ENCODE results near the gene ATG7.

- TF ChIP-seq POLR2A (IDR thresholded peaks at IDR 0.05; ENCODE audit: low read depth, low read length): no peak
- no peak for TF ChIP-seq POLR2AphosphoS5 (IDR thresholded peaks at IDR 0.05; ENCODE audit: low read depth, low read length)
- no peak for TF ChIP-seq TAF1 (IDR thresholded peaks at IDR 0.05; ENCODE audit: borderline replicate concordance, low read depth, low read length)
Measured at GRCh38 chr3:11475324-11475723, 203.1 kb downstream of the ATG7 start.

Measured in GM12892 (cell line).